Sigmoid colon (tissue), 7 donors: ENCODE data around the gene PLXNA4. TPM values are rescaled to one million over a fixed set of nuclear protein-coding genes. Genes with fewer than 3 reads are reported as not detected.

ENCODE experiments used
- DNase-seq: peaks from one replicate; pipeline ENCODE4 v3.0.0-alpha.2; 2019
- H3K27ac ChIP-seq, 4 donors: fragments of 200-600 bp; sonication (generic); one replicate each; pipeline ENCODE4 v1.5.1; 2016 to 2019; ENCODE audit warnings: mild to moderate bottlenecking in 1 of 4
- H3K27me3 ChIP-seq, 3 donors: fragments of 200-600 bp; sonication (generic); one replicate each; pipeline ENCODE4 v1.5.1; 2019; ENCODE audit warnings: mild to moderate bottlenecking in 1 of 3
- H3K36me3 ChIP-seq, 4 donors: fragments of 200-600 bp; sonication (generic); one replicate each; pipeline ENCODE4 v1.5.1; 2016 to 2019
- H3K4me1 ChIP-seq, 4 donors: fragments of 200-600 bp; sonication (generic); one replicate each; pipeline ENCODE4 v1.5.1; 2017 to 2019
- H3K4me3 ChIP-seq, 4 donors: fragments of 200-600 bp; sonication (generic); one replicate each; pipeline ENCODE4 v1.5.1; 2017 to 2019; ENCODE audit warnings: mild to moderate bottlenecking in 2 of 4, moderate library complexity in 1 of 4
- H3K9me3 ChIP-seq, 4 donors: fragments of 200-600 bp in 3 of 4; sonication (generic) in 3 of 4; one replicate each; pipeline versions ENCODE4 v1.5.1 to v1.6.1; 2013 to 2019
- EP300 ChIP-seq, 4 donors: sonication (generic); formaldehyde crosslinking; IDR thresholded peaks; one replicate each; pipeline ENCODE4 v1.6.1; 2017; ENCODE audit warnings: antibody characterized with exemption in 4 of 4
- POLR2A ChIP-seq, 2 donors: fragments of 450-650 bp; IDR thresholded peaks; one replicate each; pipeline ENCODE4 v1.6.1; 2016; ENCODE audit warnings: antibody characterized with exemption in 2 of 2, mild to moderate bottlenecking in 2 of 2, moderate library complexity in 2 of 2
- POLR2AphosphoS5 ChIP-seq, 4 donors: sonication (generic); formaldehyde crosslinking; IDR thresholded peaks; one replicate each; pipeline ENCODE4 v1.6.1; 2017; ENCODE audit warnings: antibody characterized with exemption in 4 of 4
- WGBS, 2 donors: extraction: QIAGEN DNeasy Blood & Tissue Kit; methylation state at CpG; one replicate each; pipeline ENCODE4 v1.1.7; 2013; 5-methylcytosine and 5-hydroxymethylcytosine counted together
- intact Hi-C: fragments of 100-400 bp; cut with DNase I; formaldehyde crosslinking; loops from one replicate; pipeline ENCODE4 v1.15.1; 2023
- polyA plus RNA-seq, 3 donors: library from polyadenylated mRNA; stranded (reverse); fragments of 200-250 nt; gene quantifications; one replicate each; pipeline ENCODE4 v1.2.3, GENCODE V29; 2013
- total RNA-seq, 4 donors: library from RNA; depleted of rRNA; stranded (reverse); fragments of >200 nt; gene quantifications; one replicate each; pipeline ENCODE4 v1.1.0, GENCODE V29; 2016
- TF ChIP-seq, protein P1 (sequence below), 4 experiments: fragments of 450-650 bp in 3 of 4; fragments of 200-600 bp in 1 of 4; IDR thresholded peaks; one replicate each; pipeline ENCODE4 v1.5.1; 2016 to 2019; ENCODE audit warnings: antibody characterized with exemption in 4 of 4, mild to moderate bottlenecking in 3 of 4, moderate library complexity in 2 of 4
- donor health status: healthy with polysubstance abuse.
- donor health status: Bipolar disorder and iron deficiency.
- donor health status: healthy.

Gene PLXNA4
- total and polyA plus RNA-seq, 7 donors, result under 0.01 to 10.5 (median 3.7) TPM; not detected in 1

DNA sequence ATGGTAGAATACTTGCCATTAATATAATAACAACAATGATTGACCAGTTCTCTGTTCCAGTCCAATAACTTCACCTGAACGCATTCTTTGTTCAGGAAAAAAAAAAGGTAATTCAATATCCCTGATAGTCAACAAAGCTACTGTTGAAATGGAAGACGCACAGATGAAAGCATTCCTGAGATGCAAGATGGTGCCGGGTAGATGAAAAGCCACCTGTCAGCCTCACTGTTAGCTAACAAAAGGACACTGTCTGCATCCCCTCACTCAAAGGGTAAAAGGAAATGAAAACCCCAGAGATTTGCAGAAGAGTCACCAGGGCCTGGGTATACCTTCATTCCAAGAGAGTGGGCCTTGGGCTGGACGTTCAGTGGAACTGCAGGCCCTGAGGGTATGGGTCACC is 357.4 kb downstream of the PLXNA4 start:
- peak; percentile 28 for DNase-seq
- H3K27ac ChIP-seq, result no peak overlapping the region
- TF ChIP-seq, protein P1, sequence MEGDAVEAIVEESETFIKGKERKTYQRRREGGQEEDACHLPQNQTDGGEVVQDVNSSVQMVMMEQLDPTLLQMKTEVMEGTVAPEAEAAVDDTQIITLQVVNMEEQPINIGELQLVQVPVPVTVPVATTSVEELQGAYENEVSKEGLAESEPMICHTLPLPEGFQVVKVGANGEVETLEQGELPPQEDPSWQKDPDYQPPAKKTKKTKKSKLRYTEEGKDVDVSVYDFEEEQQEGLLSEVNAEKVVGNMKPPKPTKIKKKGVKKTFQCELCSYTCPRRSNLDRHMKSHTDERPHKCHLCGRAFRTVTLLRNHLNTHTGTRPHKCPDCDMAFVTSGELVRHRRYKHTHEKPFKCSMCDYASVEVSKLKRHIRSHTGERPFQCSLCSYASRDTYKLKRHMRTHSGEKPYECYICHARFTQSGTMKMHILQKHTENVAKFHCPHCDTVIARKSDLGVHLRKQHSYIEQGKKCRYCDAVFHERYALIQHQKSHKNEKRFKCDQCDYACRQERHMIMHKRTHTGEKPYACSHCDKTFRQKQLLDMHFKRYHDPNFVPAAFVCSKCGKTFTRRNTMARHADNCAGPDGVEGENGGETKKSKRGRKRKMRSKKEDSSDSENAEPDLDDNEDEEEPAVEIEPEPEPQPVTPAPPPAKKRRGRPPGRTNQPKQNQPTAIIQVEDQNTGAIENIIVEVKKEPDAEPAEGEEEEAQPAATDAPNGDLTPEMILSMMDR (IDR thresholded peaks at IDR 0.05), result no peak
- no peak for TF ChIP-seq POLR2A (IDR thresholded peaks at IDR 0.05)
- H3K4me1 ChIP-seq, result no peaks in the 10 kb centered on the region
- no peaks in the 10 kb centered on the region for H3K9me3 ChIP-seq
- no peaks in the 10 kb centered on the region for H3K36me3 ChIP-seq
- no peaks in the 10 kb centered on the region for H3K27me3 ChIP-seq
- intact Hi-C loops, result no loop called here
- WGBS, 2 donors, result 87 to 88% methylated on average over 4 of the region's 4 CpGs
- H3K4me3 ChIP-seq, result no peak overlapping the region

DNA sequence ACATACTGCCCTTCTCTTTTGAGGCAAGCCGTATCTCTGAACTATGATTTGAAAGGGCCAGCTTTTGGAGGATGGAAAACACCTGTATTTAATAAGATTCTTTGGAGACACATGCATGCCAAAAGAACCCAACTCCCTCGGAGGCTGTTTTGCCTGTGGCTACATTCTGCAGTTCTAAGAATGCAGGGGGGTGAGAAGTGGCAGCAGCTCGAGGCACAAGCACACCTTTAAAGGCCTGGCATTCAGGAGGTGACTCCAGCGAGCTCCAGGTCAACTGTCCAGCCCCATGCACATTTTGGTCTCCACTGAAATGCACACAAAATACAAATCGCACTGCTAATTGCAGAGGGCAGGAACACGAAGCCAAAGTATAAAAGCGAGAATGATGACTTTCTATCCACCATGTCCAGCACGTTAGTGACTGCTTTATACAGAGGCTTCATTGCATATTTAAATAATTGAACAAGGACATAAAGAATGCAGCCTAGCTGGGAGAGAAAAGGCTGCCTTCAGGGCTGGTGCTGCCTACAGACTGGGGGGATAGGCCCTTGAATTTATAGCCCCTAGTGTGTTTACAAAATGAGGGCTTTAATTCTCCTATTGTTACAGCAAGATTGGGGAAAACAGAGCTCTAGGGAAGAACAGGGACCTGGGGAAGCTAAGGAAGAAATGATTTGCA is 359.3 kb downstream of the PLXNA4 start:
- intact Hi-C loops, result no loop called here
- Histone ChIP-seq H3K4me1 (no peaks in the 10 kb centered on the region), H3K27ac (no peak overlapping the region), H3K36me3 (no peaks in the 10 kb centered on the region), H3K4me3 (no peak overlapping the region), H3K27me3 (no peaks in the 10 kb centered on the region), H3K9me3 (no peaks in the 10 kb centered on the region)
- 78 to 86% methylated on average over 8 of the region's 8 CpGs for WGBS, 2 donors
- DNase-seq, result peak; percentile 11
- TF ChIP-seq POLR2A (IDR thresholded peaks at IDR 0.05) (no peak), POLR2AphosphoS5 (IDR thresholded peaks at IDR 0.05) (no peak), EP300 (IDR thresholded peaks at IDR 0.05) (no peak)
- TF ChIP-seq, protein P1 (IDR thresholded peaks at IDR 0.05), result no peak

DNA sequence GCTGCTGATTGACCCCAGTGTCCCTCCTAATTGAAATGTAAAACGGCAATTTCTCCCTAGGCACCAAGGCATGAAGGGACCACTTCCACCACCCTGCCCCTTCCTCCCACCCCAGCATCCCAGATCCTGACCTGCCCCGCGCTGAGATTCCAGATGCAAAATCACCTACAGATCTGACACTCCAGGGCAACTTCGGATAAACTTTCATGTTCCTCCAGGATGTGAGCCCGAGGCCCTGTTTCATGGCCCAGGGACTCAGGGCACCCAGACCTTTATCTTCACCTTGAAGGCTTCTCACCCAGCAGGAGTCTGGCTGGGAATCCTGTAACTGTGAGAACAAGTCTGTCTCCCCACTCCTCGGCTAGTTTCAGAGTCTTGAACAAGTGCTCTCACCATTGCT is 361.8 kb downstream of the PLXNA4 start:
- Histone ChIP-seq H3K27me3 (no peaks in the 10 kb centered on the region), H3K9me3 (no peaks in the 10 kb centered on the region), H3K36me3 (no peaks in the 10 kb centered on the region), H3K27ac (no peak overlapping the region), H3K4me3 (no peak overlapping the region), H3K4me1 (peaks cover 0 to 9% (median 0%) of the 10 kb centered on the region in 4 donors)
- 84 to 86% methylated on average over 6 of the region's 6 CpGs for WGBS, 2 donors
- DNase-seq, result peak; percentile 25
- TF ChIP-seq, protein P1 (IDR thresholded peaks at IDR 0.05), result no peak
- TF ChIP-seq POLR2AphosphoS5 (IDR thresholded peaks at IDR 0.05), result no peak
- TF ChIP-seq POLR2A (IDR thresholded peaks at IDR 0.05), result no peak
- intact Hi-C loops, result no loop called here

DNA sequence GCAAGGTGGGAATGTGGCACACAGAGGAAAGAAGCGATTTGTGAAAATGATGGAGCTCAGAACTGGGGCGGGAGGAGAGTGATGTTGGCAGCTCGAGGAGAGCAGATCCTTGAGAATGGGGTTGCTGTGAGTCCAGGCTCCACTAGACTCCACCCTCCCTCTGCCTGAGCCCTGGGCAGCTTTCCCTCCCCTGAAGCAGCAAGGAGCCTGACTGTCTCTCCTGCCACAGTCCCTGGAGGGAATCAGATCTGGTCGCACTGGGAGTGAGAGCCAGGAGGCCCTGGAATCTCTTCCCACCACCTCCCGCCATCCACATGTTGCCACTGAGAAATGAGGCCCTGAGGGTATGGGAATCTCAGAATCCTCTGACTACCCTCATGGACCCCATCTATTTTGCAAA is 362.7 kb downstream of the PLXNA4 start:
- Histone ChIP-seq H3K9me3 (no peaks in the 10 kb centered on the region), H3K27ac (no peak overlapping the region), H3K4me3 (no peak overlapping the region), H3K27me3 (no peaks in the 10 kb centered on the region), H3K4me1 (peaks cover 0 to 9% (median 0%) of the 10 kb centered on the region in 4 donors), H3K36me3 (no peaks in the 10 kb centered on the region)
- TF ChIP-seq POLR2AphosphoS5 (IDR thresholded peaks at IDR 0.05), result no peak
- TF ChIP-seq, protein P1 (IDR thresholded peaks at IDR 0.05), result no peak
- intact Hi-C loops, result no loop called here
- peak; percentile 26 for DNase-seq
- 87 to 89% methylated on average over 5 of the region's 5 CpGs for WGBS, 2 donors

DNA sequence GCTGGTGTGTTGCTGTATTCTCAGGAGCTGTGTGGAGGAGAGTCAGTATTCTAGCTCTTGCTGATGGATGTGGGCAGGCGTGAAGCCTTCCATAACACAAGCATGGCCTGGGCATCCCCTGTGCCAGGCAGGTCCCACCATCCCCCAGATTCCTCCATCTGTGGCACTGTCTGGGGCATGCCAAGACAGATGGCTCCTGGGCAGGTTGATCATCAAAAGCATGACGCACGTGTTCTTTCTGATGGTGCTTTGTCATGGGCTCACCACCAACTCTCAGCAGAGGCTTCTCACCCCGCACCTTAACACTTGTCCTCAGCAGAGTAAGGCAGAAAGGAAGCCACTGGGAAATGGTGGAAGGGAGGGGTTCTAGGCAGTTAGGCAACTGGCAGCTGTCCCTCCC is 364.3 kb downstream of the PLXNA4 start:
- WGBS, 2 donors, result 95 to 96% methylated on average over 4 of the region's 4 CpGs
- no peak overlapping the region for H3K4me3 ChIP-seq
- no peaks in the 10 kb centered on the region for H3K27me3 ChIP-seq
- H3K4me1 ChIP-seq, result peaks cover 0 to 9% (median 0%) of the 10 kb centered on the region in 4 donors
- no peaks in the 10 kb centered on the region for H3K36me3 ChIP-seq
- no peaks in the 10 kb centered on the region for H3K9me3 ChIP-seq
- TF ChIP-seq POLR2AphosphoS5 (IDR thresholded peaks at IDR 0.05) (no peak), EP300 (IDR thresholded peaks at IDR 0.05) (no peak), POLR2A (IDR thresholded peaks at IDR 0.05) (no peak)
- TF ChIP-seq, protein P1 (IDR thresholded peaks at IDR 0.05), result no peak
- peak; percentile 35 for DNase-seq
- intact Hi-C loops, result no loop called here
- peak overlapping the region in 2 of 4 donors; percentile 26 to 28 for H3K27ac ChIP-seq
